ENCODE results near the gene HBG1.
"Not testable (repeated sequence)": the region's sequence is repeated elsewhere in the genome, so short reads cannot be mapped to it uniquely, and the experiment has no call there.

Gene HBG1

DNA sequence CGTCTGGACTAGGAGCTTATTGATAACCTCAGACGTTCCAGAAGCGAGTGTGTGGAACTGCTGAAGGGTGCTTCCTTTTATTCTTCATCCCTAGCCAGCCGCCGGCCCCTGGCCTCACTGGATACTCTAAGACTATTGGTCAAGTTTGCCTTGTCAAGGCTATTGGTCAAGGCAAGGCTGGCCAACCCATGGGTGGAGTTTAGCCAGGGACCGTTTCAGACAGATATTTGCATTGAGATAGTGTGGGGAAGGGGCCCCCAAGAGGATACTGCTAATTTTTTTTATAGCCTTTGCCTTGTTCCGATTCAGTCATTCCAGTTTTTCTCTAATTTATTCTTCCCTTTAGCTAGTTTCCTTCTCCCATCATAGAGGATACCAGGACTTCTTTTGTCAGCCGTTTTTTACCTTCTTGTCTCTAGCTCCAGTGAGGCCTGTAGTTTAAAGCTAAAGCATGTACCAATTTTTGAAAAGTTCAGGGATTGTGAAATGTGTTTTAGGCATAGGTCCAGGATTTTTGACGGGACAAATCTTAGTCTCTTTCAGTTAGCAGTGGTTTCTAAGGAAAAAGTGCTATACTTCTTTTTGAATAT, at the start of gene HBG1:
TSS of gene HBG1 (minus strand) at position 51 of the 590 bp plus-strand sequence. CDS start 53 bp downstream, outside the sequence.
- DNase-seq (ENCODE audit: low spot score), result not testable (repeated sequence)

DNA sequence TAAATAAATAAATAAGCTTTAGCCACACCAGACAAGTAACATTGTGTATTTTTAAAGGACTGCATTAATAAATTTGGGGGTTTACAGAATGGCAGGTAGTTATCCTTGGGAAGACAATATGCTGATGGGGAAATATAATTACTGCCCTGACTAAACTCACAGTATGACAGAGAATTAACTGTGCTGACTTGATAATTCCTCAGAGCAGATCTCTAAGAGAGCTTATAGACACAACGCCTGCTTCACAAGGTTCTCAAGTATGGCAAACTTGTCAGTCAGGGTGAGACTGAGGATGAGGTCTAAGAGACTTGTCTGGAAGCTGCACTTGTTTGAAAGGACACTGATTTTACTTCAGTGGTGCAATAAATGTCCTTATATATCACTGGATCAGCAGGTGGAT, 48.8 kb upstream of the HBG1 start:
- DNase-seq (ENCODE audit: low spot score), result no peak

DNA sequence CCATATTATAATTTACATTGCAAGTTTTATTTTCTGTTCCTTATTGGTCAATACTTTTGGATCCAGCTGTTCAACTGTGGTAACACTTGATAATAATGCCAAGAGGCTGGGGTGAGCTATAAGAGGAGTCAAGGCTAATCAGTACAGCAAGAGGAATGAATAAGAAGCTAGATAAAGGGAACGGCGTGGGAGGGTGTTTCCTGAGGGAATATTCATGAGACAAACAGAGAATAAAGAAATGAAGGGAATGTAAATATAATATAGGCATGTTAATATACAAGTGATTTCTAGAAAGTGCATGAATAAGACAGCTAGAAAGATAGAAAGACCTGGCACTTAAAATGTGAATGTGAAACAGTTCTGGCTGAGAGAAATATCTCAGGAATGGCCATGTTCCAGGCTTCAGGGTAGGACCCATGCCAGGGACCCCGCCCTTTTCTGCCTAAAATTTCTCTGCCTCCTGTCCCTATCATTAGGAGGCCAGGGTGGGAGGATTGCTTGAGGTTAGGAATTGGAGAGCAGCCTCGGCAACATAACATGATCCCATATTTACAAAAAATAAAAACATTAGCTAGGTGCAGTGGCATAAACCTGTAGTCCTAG, 48.2 kb upstream of the HBG1 start:
- no peak for DNase-seq (ENCODE audit: low spot score)

DNA sequence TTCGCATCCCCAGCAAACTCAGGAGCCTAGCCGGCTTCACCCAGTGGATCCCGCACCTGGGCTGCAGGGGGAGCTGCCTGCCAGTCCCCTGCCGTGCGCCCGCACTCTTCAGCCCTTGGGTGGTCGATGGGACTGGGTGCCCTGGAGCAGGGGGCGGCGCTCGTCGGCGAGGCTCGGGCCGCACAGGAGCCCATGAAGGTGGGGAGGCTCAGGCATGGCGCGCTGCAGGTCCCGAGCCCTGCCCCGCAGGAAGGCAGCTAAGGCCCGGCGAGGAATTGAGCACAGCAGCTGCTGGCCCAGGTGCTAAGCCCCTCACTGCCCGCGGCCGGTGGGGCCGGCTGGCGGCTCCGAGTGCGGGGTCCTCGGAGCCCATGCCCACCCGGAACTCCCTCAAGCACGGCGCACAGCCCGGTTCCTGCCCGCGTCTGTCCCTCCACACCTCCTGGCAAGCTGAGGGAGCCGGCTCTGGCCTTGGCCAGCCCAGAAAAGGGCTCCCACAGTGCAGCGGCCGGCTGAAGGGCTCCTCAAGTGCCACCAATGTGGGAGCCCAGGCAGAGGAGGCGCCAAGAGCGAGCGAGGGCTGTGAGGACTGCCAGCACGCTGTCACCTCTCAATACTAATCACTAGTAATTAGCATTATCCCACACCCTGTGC, 44.8 kb upstream of the HBG1 start:
- not testable (repeated sequence) for DNase-seq (ENCODE audit: low spot score)

DNA sequence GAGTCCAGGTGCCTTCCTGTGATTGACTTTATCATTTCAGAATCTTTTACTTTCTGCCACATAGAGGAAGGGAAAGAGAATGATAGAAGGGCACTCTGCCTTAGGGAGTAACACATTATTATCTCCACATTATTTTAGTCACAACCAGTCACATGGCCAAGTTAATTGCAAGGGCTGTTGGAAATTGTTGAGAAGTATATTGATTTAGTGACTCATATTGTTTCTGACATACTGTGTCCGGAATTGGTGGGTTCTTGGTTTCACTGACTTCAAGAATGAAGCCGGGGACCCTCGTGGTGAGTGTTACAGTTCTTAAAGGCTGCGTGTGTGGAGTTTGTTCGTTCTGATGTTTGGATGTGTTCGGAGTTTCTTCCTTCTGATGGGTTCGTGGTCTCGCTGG, 43.4 kb upstream of the HBG1 start:
- no peak for DNase-seq (ENCODE audit: low spot score)

DNA sequence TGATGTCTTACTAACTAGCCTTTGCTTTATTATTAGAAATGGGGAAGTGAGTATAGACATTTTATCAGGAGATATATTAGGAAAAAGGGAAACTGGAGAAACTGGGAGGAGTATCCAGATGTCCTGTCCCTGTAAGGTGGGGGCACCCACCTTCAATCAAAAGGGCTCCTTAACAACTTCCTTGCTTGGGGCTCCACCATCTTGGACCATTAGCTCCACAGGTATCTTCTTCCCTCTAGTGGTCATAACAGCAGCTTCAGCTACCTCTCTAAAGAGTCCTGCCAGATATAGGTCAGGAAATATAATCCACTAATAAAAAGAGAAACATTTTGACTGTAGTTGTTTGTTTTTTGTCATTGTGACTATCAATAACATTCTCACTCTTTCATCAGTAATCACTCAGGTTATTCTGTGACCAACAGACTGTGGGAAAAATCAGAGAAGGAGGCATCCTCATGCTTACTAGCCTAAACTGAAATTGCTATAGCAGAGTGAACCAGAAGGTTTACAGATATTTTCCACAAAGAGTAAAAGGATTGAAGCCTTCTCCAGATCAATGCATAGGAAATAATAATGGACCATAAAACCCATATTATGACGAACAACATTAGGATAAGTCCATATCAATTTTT, 41.7 kb upstream of the HBG1 start:
- DNase-seq (ENCODE audit: low spot score), result no peak

DNA sequence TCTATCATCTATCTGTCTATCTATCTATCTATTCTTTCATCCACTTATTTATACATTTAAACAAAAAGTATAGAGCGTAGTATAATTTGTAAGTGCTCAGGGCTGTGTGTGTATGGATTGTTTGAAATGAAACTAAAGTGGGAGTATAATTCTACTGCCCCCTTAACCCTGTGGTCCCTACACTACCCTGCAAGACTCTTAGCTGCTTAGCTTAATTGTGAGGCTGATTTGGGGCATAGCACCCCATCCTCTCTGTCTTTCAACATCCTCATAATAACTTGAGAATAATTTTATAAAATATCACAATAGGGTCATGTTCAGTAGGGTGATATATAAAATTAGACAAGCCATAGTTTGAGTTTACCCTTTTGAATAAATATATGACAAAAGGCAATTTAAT, 40.4 kb upstream of the HBG1 start:
- no peak for DNase-seq (ENCODE audit: low spot score)

DNA sequence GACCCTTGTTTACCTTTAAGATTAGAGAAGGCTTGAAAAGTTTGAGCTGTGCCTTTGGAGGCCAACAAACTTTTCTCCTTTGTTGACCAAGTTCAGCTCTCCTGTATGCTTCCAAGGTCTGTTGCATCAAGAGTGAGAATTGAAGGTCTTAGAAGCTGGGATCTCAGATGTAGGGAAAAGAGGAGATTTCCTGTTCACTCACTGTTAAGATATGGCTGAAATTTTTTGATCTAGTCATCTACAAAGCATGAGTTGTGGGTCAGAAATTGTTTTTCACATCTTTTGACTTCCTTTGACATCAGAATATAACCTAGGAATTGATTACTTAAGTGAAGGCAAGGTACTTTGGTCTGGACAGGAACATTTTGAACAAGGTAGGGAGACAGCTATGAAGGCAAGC, 40.0 kb upstream of the HBG1 start:
- no peak for DNase-seq (ENCODE audit: low spot score)

DNA sequence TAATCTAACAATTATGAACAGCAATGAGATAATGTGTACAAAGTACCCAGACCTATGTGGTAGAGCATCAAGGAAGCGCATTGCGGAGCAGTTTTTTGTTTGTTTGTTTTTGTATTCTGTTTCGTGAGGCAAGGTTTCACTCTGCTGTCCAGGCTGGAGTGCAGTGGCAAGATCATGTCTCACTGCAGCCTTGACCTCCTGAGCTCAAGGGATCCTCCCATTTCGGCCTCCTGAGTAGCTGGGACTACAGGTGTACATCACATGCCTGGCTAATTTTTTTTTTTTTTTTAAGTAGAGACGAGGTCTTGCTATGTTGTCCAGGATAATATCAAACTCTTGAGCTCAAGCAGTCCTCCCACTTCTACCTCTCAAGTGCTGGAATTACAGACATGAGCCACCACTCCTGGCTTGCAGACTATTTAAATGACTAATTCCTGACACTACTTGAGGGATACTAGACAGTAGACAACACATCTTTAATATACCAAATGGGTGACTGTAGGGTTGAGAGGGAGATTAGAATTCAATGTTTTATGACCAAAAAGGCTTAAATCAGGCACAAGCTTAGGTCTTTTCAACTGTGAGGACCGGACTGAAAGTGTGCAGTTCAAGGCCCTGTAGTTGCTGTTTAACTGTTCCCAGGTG, 39.4 kb upstream of the HBG1 start:
- DNase-seq (ENCODE audit: low spot score), result no peak

DNA sequence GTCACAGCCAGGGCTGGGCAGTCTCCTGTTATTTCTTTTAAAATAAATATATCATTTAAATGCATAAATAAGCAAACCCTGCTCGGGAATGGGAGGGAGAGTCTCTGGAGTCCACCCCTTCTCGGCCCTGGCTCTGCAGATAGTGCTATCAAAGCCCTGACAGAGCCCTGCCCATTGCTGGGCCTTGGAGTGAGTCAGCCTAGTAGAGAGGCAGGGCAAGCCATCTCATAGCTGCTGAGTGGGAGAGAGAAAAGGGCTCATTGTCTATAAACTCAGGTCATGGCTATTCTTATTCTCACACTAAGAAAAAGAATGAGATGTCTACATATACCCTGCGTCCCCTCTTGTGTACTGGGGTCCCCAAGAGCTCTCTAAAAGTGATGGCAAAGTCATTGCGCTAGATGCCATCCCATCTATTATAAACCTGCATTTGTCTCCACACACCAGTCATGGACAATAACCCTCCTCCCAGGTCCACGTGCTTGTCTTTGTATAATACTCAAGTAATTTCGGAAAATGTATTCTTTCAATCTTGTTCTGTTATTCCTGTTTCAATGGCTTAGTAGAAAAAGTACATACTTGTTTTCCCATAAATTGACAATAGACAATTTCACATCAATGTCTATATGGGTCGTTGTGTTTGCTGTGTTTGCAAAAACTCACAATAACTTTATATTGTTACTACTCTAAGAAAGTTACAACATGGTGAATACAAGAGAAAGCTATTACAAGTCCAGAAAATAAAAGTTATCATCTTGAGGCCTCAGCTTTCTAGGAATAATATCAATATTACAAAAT, 38.6 kb upstream of the HBG1 start:
- DNase-seq (ENCODE audit: low spot score), result no peak

DNA sequence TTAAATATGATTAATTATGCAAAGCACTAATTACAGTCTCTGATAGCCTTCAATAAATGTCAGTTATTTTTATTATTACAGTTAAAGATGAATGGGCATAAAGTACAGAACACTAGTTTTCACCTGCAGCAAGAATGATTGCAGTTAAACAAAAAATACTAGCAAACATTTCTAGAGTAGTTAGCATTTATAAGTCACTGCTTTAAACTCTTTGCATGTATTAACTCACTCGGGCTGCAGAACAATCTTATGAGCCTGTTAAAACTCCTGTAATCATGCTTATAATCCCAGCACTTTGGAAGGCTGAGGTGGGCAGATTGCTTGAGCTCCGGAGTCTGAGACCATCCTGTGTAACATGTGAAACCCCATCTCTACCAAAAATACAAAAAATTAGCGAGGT, 37.2 kb upstream of the HBG1 start:
- no peak for DNase-seq (ENCODE audit: low spot score)

DNA sequence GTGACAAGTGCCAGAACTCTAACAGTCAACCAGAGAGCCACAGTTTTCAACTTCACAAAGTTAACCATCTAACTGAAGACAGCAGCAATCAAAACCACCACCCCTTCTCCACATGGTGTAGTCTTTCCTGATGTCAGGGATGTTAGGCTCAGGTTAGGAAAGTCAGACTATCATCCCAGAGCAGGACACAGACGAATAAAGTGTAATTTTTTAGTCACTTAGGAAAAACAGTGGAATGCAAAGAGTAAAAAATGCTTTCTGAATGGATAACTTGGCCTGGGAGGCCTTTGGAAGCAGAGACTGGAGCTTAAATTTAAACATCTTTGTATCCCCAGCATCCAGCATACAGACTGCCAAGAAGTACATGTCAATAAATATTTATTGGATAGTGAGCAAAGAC, 36.7 kb upstream of the HBG1 start:
- DNase-seq (ENCODE audit: low spot score), result no peak

DNA sequence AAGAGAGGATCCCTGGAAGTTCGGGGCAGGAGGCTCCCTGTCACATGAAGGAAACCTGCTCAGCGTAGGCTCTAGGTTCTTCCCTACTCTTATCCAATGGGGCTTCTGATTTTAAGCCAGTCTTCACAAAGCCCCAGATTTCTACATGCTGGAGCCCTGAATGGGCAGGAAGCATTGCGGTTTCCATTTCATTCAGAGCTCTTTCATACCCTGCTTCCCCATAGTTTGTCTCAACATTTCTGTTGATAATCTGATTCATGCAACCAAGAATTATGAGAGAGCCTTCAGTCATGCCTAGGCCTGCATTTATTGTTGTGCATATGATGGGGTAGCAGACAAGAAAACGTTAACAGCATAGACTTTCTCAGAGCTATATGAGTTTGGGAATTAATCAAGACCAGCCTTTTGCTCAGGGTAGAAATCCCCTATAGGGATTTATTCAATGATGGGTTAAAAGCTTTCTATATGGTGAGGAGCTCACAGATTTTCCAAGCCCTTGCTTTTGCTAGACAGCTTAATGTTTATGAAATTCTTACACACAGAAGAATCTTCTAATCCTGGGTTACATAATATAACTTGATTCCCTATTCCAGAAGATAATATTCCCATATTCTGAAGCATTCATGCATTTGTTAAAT, 36.2 kb upstream of the HBG1 start:
- DNase-seq (ENCODE audit: low spot score), result no peak

DNA sequence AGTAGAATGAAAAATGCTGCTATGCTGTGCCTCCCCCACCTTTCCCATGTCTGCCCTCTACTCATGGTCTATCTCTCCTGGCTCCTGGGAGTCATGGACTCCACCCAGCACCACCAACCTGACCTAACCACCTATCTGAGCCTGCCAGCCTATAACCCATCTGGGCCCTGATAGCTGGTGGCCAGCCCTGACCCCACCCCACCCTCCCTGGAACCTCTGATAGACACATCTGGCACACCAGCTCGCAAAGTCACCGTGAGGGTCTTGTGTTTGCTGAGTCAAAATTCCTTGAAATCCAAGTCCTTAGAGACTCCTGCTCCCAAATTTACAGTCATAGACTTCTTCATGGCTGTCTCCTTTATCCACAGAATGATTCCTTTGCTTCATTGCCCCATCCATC, 35.0 kb upstream of the HBG1 start:
- no peak for DNase-seq (ENCODE audit: low spot score)

DNA sequence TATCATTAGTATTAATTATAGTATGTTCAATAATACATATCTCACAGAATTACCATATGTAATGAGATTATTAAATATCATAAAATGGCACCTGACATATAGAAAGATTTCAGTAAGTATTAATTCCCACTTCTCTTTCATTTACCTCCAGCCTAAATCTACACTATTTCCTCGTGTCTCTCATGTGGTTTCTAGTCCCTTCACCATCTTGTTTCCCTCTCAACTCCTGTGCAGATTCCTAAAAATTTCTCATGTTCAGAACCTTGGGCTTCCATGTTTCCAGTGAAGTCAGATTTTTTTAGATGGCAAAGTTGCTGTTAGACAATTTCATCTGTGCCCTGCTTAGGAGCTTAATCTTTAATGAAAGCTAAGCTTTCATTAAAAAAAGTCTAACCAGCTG, 34.2 kb upstream of the HBG1 start:
- no peak for DNase-seq (ENCODE audit: low spot score)

DNA sequence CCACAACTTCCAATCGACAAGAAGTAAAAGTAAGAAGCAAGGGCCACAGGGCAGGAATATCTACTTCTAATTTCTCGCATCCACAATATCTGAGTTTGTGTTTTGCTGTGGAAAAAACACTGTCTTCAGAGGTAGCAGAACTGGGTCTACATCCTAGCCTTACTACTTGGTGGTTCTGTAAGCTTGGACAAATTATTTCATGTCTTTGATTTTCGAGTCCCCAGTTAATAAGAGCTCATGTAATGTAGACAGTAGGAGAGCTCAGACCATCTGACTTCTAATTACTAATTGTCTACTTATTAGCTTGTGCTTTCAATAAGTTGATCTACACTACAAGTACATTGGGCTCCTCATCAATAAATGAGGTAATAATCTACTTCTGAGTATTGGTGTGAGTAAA, 33.4 kb upstream of the HBG1 start:
- no peak for DNase-seq (ENCODE audit: low spot score)

DNA sequence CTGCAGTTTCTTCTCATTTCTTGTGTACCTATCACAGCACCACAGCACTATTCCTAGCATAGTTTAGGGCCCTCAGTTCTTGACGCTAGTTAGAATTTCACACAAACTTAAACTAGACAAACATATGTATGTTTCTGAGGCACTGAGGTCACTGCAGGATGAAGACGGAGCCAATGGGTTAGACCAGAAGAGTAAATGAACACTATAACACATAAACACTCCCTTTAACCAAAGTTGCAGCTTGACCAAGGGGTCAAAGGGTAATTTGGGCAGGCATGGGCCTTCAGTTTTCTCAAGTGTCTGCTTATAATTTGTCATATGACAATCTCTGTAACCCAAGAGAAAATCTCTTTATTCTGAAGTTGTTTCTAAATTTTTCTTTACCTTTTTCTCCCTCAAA, 33.0 kb upstream of the HBG1 start:
- no peak for DNase-seq (ENCODE audit: low spot score)

DNA sequence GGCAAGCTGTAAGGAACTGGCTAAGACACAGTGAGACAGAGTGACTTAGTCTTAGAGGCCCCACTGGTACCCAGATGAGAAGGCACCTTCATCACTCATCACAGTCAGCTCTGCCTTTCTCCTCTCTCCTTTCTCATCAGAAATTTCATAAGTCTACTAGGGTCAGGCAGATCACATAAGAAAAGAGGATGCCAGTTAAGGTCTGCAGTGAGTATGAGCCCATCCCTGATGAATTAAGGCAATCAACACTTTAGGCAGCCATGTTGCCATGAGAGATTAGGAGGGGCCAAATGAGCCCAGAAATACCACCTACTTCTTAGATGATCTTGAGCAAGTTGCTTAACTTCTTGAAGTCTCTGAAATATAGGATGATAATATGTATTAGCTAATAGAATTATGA, 31.9 kb upstream of the HBG1 start:
- DNase-seq (ENCODE audit: low spot score), result no peak

DNA sequence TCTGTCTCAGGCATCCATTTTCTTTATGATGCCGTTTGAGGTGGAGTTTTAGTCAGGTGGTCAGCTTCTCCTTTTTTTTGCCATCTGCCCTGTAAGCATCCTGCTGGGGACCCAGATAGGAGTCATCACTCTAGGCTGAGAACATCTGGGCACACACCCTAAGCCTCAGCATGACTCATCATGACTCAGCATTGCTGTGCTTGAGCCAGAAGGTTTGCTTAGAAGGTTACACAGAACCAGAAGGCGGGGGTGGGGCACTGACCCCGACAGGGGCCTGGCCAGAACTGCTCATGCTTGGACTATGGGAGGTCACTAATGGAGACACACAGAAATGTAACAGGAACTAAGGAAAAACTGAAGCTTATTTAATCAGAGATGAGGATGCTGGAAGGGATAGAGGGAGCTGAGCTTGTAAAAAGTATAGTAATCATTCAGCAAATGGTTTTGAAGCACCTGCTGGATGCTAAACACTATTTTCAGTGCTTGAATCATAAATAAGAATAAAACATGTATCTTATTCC, 31.0 kb upstream of the HBG1 start:
- DNase-seq (ENCODE audit: low spot score), result no peak

DNA sequence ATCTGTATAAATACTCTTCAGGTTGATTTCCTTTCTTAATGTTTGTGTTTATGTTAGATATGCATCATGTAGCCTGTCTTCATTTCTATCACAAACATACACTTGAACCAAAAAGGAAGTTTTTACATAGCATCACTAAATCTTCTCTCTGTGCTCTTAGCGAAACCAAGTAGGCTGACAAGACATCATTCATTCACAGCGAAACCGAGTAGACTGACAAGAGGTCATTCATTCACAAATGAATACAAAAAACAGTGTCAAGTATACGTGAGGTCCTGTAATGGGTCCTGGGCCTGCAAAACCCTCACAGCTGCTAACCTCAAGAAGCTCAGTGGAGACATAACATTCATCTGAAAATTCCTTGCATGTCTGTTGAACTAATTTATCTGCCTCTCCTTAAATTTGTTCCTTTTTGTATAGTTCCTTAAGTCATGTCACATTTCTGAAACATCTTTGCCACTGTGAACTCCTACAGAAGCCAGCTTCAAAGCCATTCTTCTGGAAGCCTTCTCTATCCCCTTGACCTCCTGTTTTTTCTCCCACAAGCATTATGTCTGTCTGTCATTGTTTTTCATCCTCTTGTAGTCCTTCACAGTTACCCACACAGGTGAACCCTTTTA, 29.9 kb upstream of the HBG1 start:
- no peak for DNase-seq (ENCODE audit: low spot score)
